Measurements from ENCODE around the gene MYDGF. TPM values are rescaled to one million over a fixed set of nuclear protein-coding genes. Genes with fewer than 3 reads are reported as not detected.

The MYDGF gene
- total and polyA plus RNA-seq, 9 of the 15 experiments (the other 6 are each of a cell fraction or from before 2014, with no cell fraction given), result 4.2 to 141 (median 82.1) TPM

DNA sequence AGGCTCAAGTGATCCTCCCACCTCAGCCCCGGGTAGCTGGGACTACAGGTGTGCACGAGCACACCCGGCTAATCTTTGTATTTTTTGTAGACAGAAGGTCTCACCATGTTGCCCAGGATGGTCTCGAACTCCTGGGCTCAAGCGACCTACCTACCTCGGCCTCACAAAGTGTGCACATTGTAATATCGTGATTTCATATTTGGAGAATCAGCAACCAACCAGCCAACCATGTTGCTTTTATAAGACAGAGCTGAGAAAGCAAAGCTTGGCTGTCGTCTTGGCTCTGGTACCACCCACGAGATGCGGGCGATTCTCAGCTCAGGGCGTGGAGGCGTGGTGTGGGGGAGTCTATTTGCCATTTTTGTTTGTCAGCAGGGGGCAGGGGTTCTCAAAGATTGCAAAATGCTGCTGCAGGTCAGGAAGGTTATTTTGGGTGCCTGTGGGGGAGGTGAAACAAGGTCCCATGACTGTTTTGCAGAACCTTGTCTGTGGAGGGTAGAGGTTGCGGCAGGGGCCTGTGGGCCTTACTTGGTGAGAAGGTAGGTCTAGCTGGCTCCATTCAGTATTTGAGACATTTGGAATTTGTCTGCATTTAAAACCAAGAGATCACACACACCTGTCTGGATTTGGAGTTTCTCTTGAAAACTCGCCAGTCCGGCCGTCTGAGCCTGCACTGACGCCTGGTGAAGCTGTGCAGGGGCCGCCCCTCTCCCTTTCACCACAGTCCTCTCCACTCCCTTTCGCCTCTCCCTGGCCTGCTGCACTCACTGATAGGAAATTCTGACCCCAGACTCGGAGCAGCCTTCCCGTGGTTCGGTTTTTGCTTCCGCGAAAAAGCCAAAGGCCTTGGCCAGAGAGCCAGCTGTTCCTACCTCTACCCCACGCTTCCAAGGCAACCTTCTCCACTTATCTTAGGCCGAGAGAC is 15.4 kb downstream of the MYDGF start (continued):
- TF ChIP-seq ZNF740 (CRISPR knock-in tag; IDR thresholded peaks at IDR 0.05), result no peak
- no peak for TF ChIP-seq ZNF740 (tag; IDR thresholded peaks at IDR 0.05)
- no peak for TF ChIP-seq ZNF384 (IDR thresholded peaks at IDR 0.05; ENCODE audit: low read depth, low read length)
- TF ChIP-seq, protein P1, sequence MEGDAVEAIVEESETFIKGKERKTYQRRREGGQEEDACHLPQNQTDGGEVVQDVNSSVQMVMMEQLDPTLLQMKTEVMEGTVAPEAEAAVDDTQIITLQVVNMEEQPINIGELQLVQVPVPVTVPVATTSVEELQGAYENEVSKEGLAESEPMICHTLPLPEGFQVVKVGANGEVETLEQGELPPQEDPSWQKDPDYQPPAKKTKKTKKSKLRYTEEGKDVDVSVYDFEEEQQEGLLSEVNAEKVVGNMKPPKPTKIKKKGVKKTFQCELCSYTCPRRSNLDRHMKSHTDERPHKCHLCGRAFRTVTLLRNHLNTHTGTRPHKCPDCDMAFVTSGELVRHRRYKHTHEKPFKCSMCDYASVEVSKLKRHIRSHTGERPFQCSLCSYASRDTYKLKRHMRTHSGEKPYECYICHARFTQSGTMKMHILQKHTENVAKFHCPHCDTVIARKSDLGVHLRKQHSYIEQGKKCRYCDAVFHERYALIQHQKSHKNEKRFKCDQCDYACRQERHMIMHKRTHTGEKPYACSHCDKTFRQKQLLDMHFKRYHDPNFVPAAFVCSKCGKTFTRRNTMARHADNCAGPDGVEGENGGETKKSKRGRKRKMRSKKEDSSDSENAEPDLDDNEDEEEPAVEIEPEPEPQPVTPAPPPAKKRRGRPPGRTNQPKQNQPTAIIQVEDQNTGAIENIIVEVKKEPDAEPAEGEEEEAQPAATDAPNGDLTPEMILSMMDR (IDR thresholded peaks at IDR 0.05 in 2 of 3, conservative IDR thresholded peaks at IDR 0.05 in 1 of 3; ENCODE audit: insufficient read depth in 2 of 3, low read depth in 1 of 3, low read length in 3 of 3), result peak; percentile 10 to 40 (median 18); a peak in 2 of 6 replicates
- no peak for TF ChIP-seq NCOA2 (IDR thresholded peaks at IDR 0.05; ENCODE audit: partially characterized antibody in 2 of 2)
- no peak for TF ChIP-seq TSC22D4 (tag; IDR thresholded peaks at IDR 0.05)
- TF ChIP-seq HDAC8 (tag; IDR thresholded peaks at IDR 0.05), result no peak
- TF ChIP-seq, protein P2, sequence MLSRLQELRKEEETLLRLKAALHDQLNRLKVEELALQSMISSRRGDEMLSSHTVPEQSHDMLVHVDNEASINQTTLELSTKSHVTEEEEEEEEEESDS (CRISPR knock-in tag; IDR thresholded peaks at IDR 0.05), result no peak
- TF ChIP-seq ZFP36 (IDR thresholded peaks at IDR 0.05; ENCODE audit: low read depth, low read length, partially characterized antibody), result peak; percentile 81
- TF ChIP-seq ZKSCAN8 (CRISPR knock-in tag; IDR thresholded peaks at IDR 0.05), result no peak
- no peak for TF ChIP-seq ZNF764 (CRISPR knock-in tag; IDR thresholded peaks at IDR 0.05; ENCODE audit: low read depth)
- no peak for TF ChIP-seq RB1 (IDR thresholded peaks at IDR 0.05; ENCODE audit: low read depth)
- peak; percentile 71 for TF ChIP-seq VEZF1 (CRISPR knock-in tag; IDR thresholded peaks at IDR 0.05)
- TF ChIP-seq ZC3H8 (IDR thresholded peaks at IDR 0.05), result no peak
- TF ChIP-seq PML (IDR thresholded peaks at IDR 0.05; ENCODE audit: low read length), result 0 out of 2 replicates have a peak, but pooled peaks have one; percentile 7
- TF ChIP-seq ESRRB (CRISPR knock-in tag; IDR thresholded peaks at IDR 0.05; ENCODE audit: borderline replicate concordance), result no peak
- TF ChIP-seq SAFB2 (IDR thresholded peaks at IDR 0.05; ENCODE audit: borderline replicate concordance, low read depth, low read length, severe bottlenecking), result no peak
- TF ChIP-seq, protein P3, sequence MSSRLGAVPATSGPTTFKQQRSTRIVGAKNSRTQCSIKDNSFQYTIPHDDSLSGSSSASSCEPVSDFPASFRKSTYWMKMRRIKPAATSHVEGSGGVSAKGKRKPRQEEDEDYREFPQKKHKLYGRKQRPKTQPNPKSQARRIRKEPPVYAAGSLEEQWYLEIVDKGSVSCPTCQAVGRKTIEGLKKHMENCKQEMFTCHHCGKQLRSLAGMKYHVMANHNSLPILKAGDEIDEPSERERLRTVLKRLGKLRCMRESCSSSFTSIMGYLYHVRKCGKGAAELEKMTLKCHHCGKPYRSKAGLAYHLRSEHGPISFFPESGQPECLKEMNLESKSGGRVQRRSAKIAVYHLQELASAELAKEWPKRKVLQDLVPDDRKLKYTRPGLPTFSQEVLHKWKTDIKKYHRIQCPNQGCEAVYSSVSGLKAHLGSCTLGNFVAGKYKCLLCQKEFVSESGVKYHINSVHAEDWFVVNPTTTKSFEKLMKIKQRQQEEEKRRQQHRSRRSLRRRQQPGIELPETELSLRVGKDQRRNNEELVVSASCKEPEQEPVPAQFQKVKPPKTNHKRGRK (tag; IDR thresholded peaks at IDR 0.05), result no peak
- TF ChIP-seq ZNF707 (CRISPR knock-in tag; conservative IDR thresholded peaks at IDR 0.05), result no peak
- no peak for TF ChIP-seq GTF2A2 (tag; IDR thresholded peaks at IDR 0.05)
- TF ChIP-seq ZNF133 (CRISPR knock-in tag; IDR thresholded peaks at IDR 0.05), result no peak
- no peak for TF ChIP-seq PHTF2 (CRISPR knock-in tag; IDR thresholded peaks at IDR 0.05)
- no peak for TF ChIP-seq MAFG (tag; conservative IDR thresholded peaks at IDR 0.05)

Data from K562 (cell line).